GM21576 (cell line): ENCODE measurements around the gene HS2ST1.
A peak's percentile ranks its signal among the peaks of the same experiment; 100 is the strongest.
"Not testable (repeated sequence)": the region's sequence is repeated elsewhere in the genome, so short reads cannot be mapped to it uniquely, and the experiment has no call there.

ENCODE experiments used
- ATAC-seq: cut with Tn5 transposase; IDR thresholded peaks from one replicate; pipeline ENCODE4 v1.9.1; 2021; ENCODE audit warnings: mild to moderate bottlenecking, moderate library complexity; ENCODE audit not compliant: unreplicated experiment

The HS2ST1 gene

GRCh38 chr1:87004857-87005256 is 90.4 kb downstream of the HS2ST1 start:
- no peak for ATAC-seq

DNA sequence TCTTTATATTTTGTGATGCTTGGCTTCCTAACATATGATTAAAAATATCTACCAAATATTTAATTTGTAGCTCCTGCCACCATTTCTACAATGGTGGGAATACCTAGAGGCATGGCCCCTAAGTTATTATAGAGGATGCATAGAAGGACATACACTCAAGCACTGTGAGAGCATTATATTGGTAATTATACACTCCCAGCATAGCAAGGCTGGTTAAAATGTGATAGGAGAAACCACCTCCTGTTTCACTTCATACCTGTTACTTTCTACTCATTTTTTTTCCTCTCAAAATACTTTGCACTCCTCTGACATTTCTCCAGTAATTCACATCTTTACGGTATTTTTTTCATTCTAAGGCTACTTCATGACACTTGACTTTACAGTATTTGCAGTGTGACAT is 92.9 kb downstream of the HS2ST1 start:
- ATAC-seq, result no peak

GRCh38 chr1:87013385-87013784 is 99.0 kb downstream of the HS2ST1 start:
- not testable (repeated sequence) for ATAC-seq

- no peak for ATAC-seq
These were observed 103.7 kb downstream of the HS2ST1 start for GRCh38 chr1:87017998-87018672.

- ATAC-seq, result no peak
These were observed 108.9 kb downstream of the HS2ST1 start for GRCh38 chr1:87023326-87023725.

DNA sequence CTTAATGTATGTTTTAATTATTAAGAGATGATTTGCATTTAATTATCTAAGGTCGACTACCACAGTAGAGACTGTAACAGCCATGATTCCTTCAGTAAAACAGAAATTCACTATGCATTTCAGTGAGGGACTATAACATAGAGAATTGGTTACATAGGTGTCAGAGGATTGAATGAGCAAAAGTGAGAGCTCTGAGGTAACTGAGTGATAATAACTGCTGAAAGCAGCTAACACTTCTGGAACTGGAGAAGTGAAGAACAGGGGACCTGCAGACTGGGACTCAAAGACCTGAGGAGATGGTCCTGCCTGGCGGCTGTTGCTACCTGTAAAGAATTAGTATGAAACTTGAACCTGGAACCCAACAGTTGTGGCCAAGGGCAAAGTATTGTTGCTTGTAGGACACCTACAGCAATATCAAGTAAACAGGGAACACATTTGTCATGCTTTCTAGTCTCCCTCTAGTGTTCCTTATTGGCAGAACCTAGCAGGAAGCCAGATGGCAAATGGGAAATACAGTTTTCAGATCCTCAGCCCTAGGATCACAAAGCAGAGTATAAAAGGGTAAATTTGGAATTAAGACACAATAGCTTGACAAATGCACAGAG is 110.6 kb downstream of the HS2ST1 start:
- ATAC-seq, result peak; percentile 66

- not testable (repeated sequence) for ATAC-seq
These were observed 113.1 kb downstream of the HS2ST1 start for GRCh38 chr1:87027561-87027960.

DNA sequence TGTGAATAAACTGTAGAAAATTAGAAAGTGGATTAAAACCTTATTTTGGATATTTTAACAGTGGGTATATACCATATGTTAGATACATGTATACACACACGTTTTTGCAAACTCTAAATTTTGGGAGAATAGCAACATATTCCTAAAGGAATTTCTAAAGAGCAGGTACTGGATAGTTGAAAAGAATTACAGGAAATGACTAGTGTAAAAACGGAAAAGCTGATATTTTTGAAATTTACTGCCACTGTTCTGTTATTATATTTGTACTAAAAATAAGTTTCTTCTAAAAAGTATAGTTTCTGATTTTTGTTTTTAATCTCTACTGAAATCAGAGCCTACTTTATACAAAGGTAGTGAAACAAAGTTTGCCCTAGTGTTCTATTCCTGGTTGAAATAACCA is 114.1 kb downstream of the HS2ST1 start:
- ATAC-seq, result no peak

DNA sequence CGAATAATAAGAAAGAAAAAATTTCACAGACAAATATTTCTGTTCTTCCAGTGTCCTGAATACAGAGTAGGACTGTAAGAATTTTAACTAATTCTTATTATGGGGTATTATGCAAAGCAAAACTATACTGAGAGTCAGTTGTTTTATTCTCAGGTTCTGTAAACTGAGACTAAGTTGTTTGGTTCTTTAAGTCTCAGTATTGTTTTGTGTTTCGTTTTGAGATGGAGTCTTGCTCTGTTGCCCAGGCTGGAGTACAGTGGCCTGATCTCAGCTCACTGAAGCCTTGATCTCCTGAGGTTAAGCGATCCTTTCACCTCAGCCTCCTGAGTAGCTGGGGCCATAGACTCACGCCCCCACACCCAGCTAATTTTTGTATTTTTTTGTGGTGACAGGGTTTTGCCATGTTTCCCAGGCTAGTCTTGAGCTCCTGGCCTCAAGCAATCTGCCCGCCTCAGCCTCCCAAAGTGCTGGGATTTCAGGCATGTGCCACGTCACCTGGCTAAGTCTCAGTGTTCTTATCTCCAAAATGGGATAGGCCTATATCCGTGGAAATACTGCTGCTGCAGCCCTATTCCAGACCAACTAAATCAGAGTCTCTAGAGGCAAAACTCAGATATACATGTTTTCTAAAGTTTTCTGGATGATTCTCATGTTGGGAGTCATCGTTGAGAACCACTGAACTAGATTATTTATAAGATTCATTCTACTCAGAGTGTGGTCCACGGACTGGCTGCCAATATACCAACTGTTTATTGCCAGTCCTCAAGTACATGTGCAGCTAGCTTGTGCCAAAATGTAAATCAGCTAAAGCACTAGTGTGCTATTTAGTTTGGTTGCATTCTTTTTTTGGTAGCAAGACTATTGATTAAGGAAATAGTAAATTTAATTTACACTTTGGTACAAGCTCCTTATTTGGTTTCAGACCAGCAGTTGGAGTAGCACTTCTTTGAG is 116.6 kb downstream of the HS2ST1 start:
- peak; percentile 74 for ATAC-seq

- no peak for ATAC-seq
These were observed 119.9 kb downstream of the HS2ST1 start for GRCh38 chr1:87034351-87034750.

- ATAC-seq, result no peak
These were observed 124.7 kb downstream of the HS2ST1 start for GRCh38 chr1:87039096-87039495.

DNA sequence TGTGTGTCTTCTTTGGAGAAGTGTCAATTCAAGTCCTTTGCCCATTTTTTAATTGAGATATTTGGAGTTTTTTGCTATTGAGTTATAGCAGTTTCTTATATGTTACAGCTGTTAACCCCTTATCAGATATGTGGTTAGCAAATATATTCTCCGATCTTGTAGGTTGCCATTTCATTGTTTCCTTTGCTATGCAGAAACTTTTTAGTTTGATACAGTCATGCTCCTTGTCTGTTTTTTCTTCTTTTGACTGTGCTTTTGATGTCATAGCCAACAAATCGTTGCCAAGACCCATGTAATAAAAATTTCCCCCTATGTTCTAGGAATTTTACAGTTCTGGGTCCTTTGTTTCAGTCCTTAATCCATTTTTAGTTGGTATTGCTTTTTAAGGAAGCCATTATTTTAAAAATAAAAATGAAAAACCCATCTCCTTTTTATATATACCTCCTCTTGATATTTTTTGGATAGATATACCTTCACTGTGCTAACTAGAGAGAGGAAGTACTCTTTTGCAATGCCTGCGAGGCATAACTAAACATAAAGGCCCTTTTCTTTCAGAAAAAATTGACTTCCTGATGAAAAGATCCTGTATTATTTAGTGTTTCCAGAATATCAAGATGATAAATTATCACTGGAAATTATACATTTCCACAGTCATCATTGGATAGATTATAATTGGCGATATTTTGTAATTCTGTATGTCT is 127.8 kb downstream of the HS2ST1 start:
- no peak for ATAC-seq

- peak; percentile 40 for ATAC-seq
These were observed 130.0 kb downstream of the HS2ST1 start for GRCh38 chr1:87044424-87044823.

GRCh38 chr1:87044840-87045239 is 130.4 kb downstream of the HS2ST1 start:
- ATAC-seq, result peak; percentile 62

DNA sequence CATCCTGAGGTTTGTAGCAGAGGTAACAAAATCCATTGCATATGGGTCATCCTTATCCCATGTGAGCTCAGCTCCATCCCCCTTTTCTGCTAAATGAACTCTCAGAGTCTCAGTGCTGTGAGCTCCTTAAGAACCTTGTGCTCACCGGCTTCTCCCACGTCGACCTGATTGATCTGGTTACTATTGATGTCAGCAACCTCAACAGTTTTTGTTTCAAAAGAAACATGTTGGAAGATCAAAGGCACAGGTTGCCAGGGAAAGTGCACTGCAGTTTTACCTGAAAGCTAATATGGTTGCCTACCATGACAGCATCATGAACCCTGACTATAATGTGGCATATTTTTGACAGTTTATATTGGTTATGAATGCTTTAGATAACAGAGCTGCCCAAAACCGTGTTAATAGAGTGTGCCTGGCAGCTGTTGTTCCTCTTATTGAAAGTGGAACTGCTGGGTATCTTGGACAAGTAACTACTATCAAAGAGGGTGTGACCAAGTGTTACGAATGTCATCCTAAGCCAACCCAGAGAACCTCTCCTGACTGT is 131.4 kb downstream of the HS2ST1 start:
- peak; percentile 43 for ATAC-seq

GRCh38 chr1:87046951-87047350 is 132.5 kb downstream of the HS2ST1 start:
- no peak for ATAC-seq

GRCh38 chr1:87048237-87048636 is 133.8 kb downstream of the HS2ST1 start:
- ATAC-seq, result no peak

DNA sequence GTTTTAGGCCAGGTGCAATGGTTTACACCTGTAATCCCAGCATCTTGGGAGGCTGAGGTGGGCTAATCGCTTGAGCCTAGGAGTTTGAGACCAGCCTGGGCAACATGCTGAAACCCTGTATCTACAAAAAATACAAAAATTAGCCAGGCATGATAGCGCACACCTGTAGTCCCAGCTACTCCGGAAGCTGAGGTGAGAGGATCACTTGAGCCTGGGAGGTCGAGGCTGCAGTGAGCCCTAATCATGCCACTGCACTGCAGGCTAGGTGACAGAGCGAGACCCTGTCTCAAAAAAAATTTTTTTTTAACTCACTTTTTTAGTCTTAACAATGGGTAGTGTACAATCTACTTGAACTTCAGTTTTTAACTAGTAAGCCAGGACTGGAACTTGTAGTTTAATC is 137.5 kb downstream of the HS2ST1 start:
- no peak for ATAC-seq

DNA sequence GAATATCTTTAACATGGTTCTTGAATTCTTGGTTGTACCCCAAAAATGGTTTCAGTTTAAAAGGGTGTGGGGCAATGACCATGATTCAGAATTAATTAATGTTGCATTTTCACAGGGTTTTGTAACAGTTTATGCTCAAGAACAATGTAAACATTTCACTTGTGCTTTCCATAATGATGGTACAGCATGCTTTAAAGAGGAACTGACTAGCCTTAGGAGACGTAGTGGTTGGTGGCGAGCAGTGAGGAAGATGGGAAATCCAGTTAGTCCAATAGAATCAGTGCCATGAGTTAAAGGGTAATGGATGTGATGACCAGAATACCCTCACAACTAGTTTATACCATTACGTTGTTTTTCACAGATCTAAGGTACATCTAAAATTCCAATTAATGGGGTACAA is 138.0 kb downstream of the HS2ST1 start:
- no peak for ATAC-seq

- ATAC-seq, result no peak
These were observed 138.5 kb downstream of the HS2ST1 start for GRCh38 chr1:87052961-87053360.

DNA sequence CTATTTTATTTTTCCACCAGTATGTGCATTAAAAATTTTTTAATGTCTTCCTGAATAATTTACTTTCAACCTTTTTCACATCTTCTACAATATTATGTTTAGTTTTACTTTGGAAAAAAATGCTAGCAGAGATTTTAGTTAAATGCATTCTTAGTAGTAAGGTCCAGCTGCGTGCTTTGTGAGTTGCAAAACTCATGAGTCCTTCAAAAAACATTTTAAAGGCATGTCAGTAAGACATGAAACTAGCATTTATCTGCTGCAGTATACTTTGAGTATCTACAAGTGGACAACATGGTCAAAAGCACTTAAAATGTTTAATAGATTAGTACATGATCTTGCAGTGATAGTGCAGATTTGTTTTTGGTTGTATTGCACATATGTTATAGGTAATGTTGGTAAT is 139.0 kb downstream of the HS2ST1 start:
- ATAC-seq, result no peak
